GM04503 (cell line): ENCODE data around the gene OGFOD2.
"Not testable (repeated sequence)": the region's sequence is repeated elsewhere in the genome, so short reads cannot be mapped to it uniquely, and the experiment has no call there.

Experiments used
- DNase-seq: peaks from one replicate; pipeline ENCODE4 v3.0.0-alpha.2; 2012; ENCODE audit warnings: low read depth

OGFOD2 gene

DNA sequence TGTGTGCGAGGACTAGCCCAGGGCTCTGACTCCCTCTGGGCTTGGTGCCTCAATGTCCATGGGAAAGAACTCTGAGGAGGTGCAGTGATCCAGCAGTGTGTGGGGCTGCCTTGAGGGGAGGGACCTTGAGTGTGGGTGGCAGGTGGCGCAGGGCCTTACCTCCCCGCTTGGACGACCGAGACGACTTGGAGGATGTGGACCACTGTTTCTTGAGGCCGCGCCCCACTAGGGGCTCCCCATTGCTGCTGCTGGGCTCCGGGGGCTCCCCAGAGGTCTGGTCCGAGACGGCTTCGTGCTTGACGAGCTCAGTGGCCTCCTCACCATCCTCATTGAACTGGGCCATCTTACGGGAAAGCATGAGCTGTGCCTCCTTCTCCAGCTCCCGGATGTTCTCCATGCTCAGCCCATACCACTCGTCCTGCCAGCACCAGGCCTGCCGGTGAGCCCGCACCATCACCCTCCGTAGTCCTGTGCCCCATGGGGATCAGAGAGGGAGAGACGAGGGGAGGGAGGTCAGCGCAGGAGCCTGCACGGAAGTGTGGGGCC, 30.1 kb downstream of the OGFOD2 start:
- no peak for DNase-seq

DNA sequence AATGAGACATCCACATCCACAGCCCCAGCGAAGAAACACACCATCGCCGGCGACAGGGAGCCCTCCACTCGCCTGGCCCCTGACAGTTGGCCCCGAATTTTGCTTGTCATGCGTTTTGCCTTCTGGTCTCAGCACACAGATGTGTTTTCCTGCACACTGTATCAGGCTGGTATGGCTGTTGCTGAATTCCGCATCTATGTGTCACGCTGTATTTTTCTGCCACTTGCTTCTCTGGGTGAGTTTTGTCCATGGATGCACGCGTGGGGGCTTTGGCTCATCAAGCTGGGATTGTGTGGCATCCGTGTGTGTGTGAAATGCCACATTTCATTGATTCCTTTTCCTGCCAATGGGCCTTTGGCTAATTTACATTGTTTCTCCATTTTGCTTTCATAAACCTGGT, 31.9 kb downstream of the OGFOD2 start:
- no peak for DNase-seq

DNA sequence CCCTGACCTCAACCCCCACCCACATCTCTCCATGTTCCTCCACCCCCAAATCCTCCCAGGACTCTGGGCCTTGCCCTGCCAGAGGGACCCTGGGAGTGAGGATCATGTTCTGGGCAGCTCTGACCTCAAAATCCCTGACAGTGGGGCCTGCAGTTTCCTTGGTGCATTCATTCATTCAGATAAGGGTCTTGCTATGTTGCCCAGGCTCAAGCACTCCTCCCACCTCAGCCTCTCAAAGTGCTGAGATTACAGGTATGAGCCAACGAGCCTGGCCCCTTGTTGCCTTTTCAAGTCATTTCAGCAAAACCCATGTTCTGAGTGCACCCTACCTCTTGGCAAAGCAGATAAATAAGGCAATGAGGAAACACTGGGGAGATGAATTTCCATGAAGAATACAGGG, 35.1 kb downstream of the OGFOD2 start:
- no peak for DNase-seq

DNA sequence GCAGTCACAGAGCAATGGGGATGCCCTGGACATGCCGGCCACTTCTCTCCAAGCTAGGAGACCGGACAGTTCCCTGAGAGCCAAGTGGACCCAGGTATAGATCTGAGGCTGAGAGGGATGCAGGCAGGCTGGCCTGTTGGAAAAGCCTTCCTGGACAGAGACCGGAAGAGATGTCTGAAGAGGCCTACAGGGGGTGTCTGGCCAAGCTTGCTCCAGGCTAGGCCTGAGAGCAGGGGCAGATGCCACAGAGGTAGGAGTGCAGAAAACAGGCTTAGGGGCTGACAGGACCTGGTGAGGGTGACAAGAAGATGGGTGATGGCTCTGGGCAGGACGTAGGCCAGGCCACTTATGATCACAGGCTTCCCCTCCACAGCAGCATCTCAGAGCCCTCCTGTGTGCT, 35.6 kb downstream of the OGFOD2 start:
- no peak for DNase-seq

- no peak for DNase-seq
These were observed 36.7 kb downstream of the OGFOD2 start for GRCh38 chr12:123011701-123012100.

DNA sequence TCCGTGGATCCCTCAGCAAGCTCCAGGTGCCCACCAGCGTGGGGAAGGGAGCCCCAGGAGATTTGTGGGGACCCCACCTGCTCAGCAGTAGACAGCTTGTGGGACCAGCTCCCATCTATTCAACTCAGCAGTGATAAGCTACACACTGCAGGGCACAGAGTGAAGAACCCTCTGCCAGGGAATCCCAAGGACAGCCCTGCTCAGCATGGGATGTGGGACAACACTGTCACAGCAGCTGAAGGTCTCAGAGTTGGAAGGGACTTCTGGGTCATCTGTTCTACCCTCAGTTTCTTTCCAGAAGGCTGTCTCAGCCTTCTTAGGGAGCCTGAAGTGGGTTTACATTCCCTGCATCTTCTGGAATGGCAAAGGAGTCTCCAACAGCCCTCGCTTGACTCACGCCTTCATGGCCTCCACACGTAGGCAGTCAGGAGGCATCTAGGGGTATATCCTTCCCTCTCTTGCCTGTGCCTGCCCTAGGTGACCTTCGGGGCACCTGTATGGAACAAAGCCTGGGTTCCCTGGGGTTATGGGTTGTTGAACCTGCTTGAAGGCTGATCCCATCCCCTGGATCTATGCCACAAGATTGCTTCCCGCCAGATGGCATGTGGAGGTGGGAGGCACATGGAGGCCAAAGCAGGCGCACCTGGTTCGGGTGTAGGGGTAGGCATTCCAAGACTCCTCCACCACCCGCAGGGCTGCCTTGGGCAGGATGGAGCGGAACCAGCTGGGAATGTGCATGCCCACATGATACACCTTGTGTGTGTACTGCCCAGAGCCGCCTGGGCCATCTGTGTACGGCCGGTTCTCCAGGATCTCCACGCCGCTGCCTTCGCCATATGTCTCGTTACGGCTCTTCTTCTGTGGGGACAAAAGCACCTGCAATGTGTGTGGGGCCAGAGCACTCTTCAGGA, 38.4 kb downstream of the OGFOD2 start:
- DNase-seq, result no peak

- DNase-seq, result not testable (repeated sequence)
These were observed 39.4 kb downstream of the OGFOD2 start for GRCh38 chr12:123014473-123014872.

DNA sequence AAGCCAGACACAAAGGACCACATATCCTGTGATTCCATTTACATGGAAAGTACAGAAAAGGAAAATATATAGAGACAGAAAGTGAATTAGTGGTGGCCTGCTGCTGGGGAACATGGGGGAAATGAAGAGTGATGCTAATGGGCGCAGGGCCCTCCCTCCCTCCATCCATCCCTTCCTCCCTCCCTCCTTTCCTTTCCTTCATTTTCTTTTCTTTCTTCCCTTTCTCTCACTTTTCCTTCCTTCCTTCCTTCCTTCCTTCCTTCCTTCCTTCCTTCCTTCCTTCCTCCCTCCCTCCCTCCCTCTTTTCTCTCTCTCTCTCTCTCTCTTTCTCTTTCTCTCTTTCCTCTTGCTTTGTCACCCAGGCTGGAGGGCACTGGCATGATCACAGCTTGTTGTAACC, 42.7 kb downstream of the OGFOD2 start:
- DNase-seq, result no peak

- DNase-seq, result no peak
These were observed 44.7 kb downstream of the OGFOD2 start for GRCh38 chr12:123019841-123020138.

DNA sequence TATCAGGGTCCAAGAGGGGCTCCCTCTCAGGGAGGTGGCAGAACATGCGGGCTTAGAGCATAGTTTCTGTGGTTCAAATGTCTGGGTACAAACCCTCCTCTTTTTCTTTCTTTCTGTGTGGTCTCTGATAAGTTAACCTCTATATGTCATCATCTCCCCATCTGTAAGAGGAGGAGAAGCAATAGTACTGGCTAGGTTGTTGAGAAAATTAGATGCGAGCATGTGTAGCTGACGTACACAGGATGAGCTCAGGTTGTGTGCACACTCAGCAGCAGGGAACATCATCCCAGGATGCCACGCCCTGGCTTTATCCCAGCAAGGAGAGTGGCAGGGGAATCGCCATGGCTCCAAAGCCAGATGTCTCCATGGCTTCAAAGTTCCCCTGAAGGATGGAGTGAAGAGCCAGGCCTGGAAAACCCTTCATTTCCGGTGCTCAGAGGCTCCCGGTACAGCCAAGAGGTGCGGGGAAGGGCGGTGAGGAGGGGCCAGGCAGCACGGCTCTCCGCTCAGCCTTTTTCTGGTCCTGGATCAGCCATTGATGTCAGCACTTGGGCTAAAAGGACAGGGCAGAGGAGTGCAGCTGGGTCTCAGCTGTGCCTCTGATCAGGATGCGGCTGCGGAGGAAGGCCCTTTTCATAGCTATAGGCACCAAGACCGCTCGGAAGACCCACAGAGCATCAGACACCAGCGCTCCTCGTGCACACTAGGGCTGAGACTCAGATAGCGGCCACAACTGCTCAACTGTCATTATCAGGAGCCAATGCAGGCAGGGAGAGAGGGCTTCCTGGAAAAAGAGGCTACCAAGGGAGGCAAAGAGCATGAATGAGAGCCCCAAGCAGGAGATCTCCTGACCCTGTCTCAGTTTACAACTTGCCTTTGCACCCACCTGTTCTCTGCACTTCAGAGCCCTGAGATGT, 46.9 kb downstream of the OGFOD2 start:
- no peak for DNase-seq

DNA sequence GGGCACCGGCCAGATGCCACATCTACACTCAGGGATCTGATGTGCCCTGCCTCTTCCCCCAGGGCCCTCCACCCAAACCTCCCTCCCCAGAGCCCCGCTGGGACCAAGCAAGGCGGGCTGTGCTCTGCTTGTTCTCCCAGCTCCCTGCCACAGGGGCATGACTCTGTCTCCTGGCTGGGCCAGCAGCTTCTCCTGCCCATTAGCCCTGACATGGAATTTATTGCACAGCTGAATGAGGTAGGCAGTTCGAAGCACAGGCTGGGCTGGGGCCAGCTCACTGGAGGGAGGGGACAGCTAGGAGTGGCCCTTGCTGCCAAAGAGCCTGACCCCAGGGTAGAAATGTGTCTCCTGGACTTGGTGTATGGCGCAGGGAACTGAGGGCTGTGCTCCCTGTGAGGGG, 47.8 kb downstream of the OGFOD2 start:
- no peak for DNase-seq

DNA sequence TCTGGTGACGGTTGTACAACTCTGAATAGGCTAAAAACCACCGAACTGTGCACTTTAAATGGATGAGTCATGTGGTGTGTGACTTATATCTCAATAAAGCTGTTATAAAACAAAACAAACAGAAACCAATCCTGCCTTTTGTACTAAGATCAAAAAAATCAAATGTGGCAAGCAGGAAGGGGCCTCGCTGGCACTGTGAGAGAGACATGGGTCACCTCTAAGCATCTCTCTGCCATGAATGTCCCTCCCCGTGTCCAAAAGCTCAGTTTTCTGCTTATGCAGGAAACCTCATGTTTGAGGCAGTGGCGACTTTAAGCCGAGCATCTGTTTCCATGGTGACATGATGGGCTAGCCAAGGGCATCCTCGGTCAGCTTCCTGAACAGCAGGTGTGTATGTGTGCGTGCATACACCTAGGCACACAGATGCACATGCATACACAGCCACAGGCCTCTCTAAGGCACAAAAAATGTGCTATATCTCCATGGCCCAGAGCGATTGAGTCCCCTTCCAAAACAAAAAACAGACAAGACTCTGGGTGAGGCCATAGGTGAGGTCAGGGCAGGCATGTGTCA, 49.9 kb downstream of the OGFOD2 start:
- no peak for DNase-seq

DNA sequence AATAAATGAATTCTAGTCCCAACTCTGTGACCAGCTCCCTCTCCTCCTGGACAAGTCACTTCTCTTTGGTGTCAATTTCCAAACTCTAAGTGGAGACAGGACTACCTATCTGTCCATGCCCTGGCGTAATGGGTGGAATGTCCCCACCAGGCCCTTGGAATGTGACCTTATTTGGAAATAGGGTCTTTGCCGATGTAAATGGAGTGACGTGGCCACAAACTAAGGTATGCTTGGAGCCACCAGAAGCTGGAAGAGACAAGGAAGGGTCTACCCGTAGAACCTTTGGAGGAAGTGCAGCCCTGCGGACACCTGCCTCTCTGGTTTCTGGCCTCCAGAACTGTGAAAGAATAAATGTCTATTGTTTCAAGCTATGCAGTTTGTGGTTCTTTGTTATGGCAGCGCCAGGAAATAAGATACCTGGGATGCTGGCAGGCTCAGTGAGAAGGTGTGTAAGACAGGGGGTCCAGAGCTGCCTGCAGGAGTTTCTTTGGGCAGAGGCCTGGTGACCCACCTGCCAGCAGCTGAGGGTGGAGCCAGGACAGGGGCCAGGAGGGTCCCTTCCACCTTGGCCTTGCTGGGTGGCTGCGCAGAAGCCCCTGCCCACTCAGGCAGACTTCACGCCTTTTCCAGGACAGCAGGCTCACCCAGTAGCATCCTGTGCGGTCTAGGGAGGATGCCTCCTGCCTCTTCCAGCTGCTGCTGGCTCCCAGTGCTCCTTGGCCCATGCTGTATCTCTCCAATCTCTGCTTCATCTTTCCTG, 51.2 kb downstream of the OGFOD2 start:
- DNase-seq, result no peak

DNA sequence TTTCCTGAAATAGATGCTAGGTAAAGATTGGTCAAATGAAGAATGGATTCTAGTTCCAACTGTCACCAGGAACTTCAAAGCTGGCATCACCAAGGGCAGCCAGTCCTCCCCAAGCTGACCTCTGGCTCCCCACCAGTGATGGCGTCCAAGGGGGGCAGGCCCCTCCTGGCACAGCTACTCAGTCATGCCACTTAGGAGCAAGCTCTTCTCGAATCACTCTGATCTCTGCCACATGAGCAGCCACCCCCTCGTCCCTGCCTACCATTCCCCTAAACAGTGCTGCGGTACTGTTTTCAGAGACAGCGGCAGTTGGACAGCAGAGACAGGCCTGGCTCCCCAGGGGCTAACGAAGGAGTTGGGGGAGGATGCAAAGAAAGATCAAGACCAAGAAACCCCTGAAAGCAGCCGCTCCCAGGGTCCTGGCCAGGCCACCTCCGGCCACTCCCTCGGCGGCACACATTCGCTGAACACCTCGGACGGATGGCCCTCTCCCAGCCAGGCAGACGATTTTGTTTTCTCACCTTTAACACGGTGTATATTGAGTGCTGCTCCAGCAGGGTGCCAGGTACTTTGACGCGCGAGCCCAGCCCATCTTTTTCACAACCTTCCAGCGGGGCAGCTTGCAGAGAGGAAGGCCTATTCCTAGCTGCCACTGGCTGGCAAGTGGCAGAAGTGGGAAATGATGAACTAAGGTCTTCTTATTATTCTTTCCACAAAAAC, 52.8 kb downstream of the OGFOD2 start:
- DNase-seq, result no peak

DNA sequence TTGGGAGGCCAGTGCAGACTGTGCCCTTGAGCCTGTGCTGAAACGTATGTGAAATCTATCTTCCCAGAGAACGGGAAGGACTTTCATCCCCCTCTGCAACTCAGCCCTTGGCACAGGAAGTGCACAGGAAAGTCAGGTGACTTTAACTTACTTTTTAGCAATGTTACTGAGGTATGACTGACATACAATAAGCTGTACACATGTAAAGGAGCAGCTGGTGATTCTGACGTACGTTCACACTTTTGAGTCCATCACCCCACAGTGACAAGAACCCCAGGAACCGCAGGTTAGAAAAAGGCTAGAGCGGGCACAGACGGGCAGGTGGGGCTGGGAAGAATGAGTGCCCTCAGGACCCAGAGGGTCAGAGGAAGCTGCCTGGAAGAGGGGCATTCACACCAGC, 53.4 kb downstream of the OGFOD2 start:
- no peak for DNase-seq

- DNase-seq, result no peak
These were observed 54.5 kb downstream of the OGFOD2 start for GRCh38 chr12:123029550-123029949.
